GM19099 (cell line): Measurements from ENCODE around the gene ABCC1.

Experiments
- POLR2A ChIP-seq: IDR thresholded peaks from 3 replicates; pipeline ENCODE4 v1.6.1; 2011; ENCODE audit warnings: low read depth; ENCODE audit not compliant: insufficient read length; ENCODE audit errors: extremely low read depth

The ABCC1 gene

DNA sequence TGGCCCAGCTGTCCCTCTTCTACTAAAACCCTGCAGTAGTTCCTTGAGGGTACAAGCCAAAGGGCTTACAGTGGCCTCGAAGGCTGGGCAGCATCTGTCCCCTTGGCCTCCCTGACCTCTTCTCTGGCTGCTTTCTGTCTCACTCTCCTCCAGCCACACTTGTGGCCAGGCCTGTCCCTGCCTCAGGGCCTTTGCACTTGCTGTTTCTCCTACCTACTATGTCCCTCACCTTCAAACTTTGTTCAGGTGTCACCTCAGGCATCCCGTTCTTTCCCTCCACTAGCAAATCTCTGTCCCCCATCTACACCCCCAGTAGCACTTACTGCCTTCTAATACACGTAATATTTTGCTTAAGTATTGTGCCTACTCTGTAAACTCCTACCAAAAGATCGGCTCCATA, 6.0 kb downstream of the ABCC1 start:
- TF ChIP-seq POLR2A = no peak

DNA sequence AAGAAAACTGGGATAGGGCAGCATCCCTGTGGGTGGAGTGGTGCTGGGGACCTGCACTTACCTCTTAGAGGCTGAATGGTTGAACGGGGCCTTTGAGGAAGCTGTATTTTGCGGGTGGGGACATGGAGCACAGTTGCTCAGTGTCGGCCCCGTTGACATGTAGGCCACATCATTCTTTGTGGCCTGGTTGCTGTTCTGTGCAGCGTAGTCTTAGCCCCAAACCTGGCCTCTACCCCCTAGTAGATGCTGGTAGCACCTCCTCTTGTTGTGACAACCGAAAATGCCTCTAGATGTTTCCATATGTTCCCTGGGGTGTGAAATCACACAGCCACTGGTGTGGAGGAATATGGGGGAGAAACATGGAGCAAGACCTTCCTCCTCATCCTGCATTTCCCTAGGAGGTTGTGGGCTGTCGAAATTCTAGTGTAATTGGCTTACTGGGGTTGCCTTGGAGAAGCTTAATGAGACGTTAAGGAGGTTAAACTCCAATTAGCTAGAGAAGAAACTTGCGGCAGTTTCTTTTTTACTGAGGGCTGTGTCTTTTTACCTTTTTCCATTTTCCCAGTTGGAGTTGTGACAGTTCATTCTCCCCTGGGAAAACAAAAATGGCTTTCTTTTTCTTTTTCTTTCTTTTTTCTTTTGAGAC, 9.4 kb downstream of the ABCC1 start:
- no peak for TF ChIP-seq POLR2A

DNA sequence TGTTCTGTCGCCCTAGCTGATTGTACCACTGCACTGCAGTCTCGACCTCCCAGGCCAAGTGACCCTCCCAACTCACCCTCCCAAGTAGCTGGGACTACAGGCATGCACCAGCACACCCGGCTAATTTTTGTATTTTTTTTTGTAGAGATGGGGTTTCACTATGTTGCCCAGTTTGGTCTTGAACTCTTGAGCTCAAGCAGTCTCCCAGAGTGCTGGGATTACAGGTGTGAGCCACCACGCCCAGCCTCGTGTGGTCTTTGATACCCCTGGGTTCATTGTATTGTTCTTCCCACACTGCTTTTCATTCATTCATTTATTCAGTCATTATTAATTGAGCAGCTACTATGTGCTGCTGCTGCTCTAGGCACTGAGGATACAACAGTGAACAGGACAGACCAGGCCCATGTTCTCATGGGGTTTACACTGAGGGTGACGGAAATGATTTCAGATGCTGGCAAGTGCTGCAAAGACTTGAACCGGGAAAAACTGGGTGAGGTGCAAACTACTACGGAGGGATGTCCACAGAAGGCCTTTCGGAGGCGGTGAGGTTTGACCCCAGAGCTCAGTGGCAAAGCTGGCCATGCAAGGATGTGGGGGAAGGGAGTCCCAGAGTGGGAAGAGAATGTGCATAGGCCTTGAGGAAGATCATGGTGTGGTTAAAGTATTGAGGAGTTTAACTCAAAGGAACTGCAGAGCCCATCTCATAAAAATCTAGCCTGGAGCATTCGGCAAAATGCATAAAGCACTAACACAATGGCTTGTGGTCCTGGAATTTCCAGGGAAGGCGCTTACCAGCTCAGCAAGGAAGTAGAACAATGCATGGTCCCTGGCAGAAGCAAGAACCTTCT, 10.9 kb downstream of the ABCC1 start:
- TF ChIP-seq POLR2A = no peak

DNA sequence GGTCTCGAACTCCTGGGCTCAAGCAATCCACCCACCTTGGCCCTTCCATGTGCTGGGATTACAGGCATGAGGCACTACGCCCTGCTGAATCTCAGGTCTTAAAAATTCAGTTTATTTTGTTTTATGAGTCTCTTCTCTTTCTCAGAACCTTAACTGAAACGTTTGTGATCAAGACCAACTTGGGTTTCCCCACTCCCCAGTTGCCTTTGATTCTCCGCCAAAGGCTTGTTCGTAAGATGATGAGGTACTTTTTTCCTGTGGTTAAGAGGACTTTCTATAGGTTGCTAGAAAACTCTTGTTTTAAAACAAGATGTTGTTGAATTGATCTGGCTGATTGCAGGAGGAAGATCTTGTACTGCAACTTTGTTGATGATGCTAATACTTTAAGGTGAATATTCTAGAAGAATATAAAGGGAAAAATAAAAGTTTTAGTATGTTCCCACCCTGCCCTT, 11.7 kb downstream of the ABCC1 start:
- no peak for TF ChIP-seq POLR2A

DNA sequence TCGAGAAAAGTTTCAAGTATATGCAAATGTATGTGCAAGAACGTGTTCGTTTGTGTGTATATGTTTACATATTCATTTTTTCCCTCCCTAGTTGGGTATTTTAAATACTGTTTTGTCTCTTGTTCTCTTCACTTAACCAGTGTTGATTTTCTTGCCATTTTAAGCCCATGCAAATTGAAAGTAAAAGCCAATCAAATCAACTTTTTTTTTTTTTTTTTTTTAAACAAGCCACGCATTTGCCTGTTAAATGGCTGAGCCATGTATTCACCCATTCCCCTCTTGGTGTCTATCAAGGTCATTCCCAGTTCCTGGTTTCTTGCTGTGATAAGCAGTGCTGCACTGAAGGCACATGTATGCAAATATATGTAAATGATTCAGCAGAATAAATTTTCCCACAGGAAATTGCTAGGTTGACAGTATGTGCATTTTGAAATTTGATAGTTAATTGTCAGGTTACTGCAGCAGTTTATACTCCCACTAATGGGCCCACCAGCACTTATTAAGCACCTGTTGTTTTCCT, 12.2 kb downstream of the ABCC1 start:
- TF ChIP-seq POLR2A = no peak

- no peak for TF ChIP-seq POLR2A
Observed at GRCh38 chr16:15963307-15963910, 14.0 kb downstream of the ABCC1 start.

DNA sequence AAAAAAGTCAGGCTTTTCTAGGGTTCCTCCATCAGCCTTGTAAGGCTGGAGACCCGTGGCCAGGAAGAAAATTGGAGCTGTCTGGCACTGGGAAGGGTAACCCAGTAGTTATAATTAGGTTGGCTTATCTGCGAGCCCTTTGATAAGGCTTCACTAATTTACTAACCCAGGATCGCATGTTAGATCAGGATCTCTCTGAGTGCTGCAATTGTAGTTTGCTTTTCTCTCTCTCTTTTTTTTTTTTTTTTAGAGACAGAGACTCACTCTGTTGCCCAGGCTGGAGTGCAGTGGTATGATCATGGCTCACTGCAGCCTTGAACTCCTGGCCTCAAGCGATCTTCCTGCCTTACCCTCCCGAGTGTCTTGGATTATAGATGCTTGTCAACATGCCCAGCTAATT, 17.0 kb downstream of the ABCC1 start:
- no peak for TF ChIP-seq POLR2A

GRCh38 chr16:15966836-15967546, 17.6 kb downstream of the ABCC1 start:
- TF ChIP-seq POLR2A = no peak

GRCh38 chr16:15967655-15968315, 18.4 kb downstream of the ABCC1 start:
- no peak for TF ChIP-seq POLR2A

GRCh38 chr16:15970202-15970601, 20.8 kb downstream of the ABCC1 start:
- no peak for TF ChIP-seq POLR2A

DNA sequence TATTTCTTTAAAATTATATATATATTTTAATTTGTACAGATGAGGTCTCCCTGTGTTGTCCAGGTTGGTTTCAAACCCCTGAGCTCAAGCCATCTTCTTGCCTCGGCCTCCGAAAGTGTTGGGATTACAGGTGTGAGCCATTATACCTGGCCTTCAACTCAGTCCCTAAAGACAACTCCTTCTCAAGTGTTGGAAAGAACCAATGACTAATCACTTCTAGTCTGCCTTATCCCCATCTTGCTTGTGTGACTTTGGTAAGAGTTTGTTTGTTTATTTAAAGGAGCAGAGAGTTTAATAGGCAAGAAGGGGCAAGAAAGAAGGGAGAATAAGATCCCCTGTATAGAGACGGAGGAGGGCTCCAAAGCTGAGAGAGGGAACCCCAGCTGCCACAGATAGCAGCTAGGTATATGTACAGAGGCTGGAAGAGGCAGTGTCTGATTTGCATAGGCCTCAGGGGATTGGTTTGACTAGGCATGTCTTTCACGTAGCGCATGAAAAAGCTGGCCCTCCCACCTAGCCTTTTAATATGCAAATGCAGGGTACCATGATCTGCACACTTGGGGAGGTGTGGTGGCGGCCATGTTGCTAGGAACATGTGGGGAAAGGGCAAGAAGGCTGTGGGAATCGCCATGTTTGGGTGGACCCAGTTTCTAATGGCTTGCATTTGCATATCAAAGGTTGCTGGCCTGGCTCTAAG, 21.5 kb downstream of the ABCC1 start:
- TF ChIP-seq POLR2A = no peak

DNA sequence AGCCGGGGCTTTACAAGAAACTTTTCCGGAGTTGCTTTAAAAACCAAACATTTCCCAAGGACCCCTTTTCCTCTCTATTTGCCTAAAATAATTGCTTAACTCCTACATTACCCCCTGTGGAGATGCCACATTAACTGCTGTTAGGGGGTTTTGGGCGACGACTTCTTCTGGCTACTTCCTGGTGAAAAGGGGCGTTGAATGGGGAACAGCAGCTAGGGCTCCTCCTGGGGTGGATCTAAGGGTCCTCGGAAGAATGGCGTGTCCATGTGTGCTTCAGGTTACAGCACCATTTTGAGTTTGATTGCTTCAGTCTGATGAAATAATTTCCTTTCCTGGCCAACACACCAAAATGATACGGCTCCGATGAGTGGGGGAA, 22.0 kb downstream of the ABCC1 start:
- no peak for TF ChIP-seq POLR2A

DNA sequence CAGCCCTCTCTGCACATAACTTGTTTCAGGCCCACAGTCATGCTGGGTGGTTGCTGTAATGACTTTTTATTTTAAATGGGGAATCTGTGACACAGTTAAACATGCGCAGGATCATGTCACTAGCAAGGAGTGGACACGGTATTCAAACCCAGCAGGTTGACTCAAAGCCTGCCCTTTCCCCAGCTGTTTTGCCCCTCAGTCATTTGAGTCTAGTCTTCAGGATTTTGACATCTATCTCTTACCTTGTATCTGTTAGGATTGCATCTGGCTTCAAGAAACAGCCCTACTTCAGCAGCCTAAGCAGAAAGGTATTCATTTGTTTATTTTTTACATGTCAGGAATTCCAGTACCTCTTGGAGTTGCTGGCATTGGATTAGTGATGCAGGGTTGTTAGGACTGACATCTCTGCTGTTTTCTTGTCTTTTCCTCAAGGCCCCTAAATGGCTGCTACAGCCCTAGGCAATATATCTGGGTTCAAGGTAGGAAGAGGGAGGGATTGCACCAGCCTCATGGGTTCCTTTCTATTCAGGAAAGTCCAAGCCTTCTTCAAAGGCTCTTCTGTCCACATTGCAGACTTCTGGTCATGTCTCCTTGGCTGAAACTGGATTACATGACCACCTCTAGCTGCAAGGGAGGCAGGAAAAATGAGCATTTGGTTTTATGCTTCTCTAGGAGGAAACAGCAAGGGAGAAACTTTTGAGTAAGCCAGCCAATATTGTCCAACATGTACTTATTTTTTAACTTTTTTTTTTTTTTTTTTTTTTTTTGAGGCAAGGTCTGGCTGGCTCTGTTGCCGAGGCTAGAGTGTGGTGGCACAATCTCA, 22.8 kb downstream of the ABCC1 start:
- no peak for TF ChIP-seq POLR2A
